Thoracic aorta (tissue), 2 donors: Measurements from ENCODE around the gene DUSP15. TPM values are rescaled to one million over a fixed set of nuclear protein-coding genes. Genes with fewer than 3 reads are reported as not detected.

Experiments
- ATAC-seq: fragments of 150-250 bp; one replicate; pipeline ENCODE4 v1.8.0; 2017; ENCODE audit warnings: low read depth; ENCODE audit not compliant: insufficient number of reproducible peaks, low FRiP score
- DNase-seq: peaks from one replicate; pipeline ENCODE4 v3.0.0-alpha.2; 2020; ENCODE audit warnings: low spot score
- H3K27ac ChIP-seq, 2 donors: fragments of 200-600 bp; sonication (generic); 1 replicate in 1 of 2; 2 replicates in 1 of 2; pipeline ENCODE4 v1.5.1; 2016; ENCODE audit warnings: mild to moderate bottlenecking in 2 of 2, moderate library complexity in 2 of 2
- H3K27me3 ChIP-seq: fragments of 200-600 bp; sonication (generic); replicated peaks from 2 replicates; pipeline ENCODE4 v1.6.0; 2016; ENCODE audit warnings: mild to moderate bottlenecking; ENCODE audit not compliant: insufficient read depth
- H3K36me3 ChIP-seq: fragments of 200-600 bp; sonication (generic); one replicate; pipeline ENCODE4 v1.5.1; 2016
- H3K4me1 ChIP-seq, 2 donors: fragments of 200-600 bp; sonication (generic); 1 replicate in 1 of 2; 2 replicates in 1 of 2; pipeline versions ENCODE4 v1.5.1 to v1.6.0; 2016; ENCODE audit warnings: low read depth in 2 of 2, mild to moderate bottlenecking in 1 of 2; ENCODE audit not compliant: control insufficient read depth in 1 of 2
- H3K4me3 ChIP-seq: fragments of 200-600 bp; sonication (generic); 2 replicates; pipeline ENCODE4 v1.5.1; 2016; ENCODE audit warnings: mild to moderate bottlenecking
- H3K9me3 ChIP-seq: fragments of 200-600 bp; sonication (generic); 2 replicates; pipeline ENCODE4 v1.5.1; 2016
- total RNA-seq, 2 donors: library from RNA; depleted of rRNA; stranded (reverse); fragments of >200 nt; gene quantifications; one replicate each; pipeline versions ENCODE4 v1.1.0 to v1.2.3, GENCODE V29; 2016
- TF ChIP-seq, protein P1 (sequence below): fragments of 200-600 bp; sonication (generic); IDR thresholded peaks from one replicate; pipeline ENCODE4 v1.5.1; 2019; ENCODE audit warnings: antibody characterized with exemption

Gene DUSP15
- total RNA-seq, 2 donors from 2014 or later: 3.9 to 5.6 TPM

DNA sequence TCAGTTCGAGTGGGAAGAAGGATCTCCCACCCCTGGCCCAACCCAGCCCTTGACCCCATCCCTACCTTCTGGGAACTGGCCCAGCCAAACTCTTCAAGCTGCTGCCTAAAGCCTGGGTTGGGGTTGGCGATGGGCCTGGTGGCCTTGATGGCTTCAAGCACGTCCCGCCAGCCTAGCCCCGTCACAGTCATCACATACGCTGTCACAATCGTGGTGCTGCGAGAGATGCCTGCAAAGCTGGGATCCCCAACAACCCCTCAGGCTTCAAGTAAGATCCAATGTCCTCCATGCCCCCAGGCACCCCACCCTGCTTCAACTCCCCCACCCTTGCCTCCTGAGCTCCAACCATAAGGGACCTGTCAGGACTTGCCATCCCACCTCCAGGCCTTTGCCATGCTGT lies 7.8 kb downstream of the DUSP15 start:
- no peak overlapping the region for H3K4me3 ChIP-seq
- peaks cover 6 to 12% of the 10 kb centered on the region in 2 donors for H3K4me1 ChIP-seq
- no peaks in the 10 kb centered on the region for H3K9me3 ChIP-seq
- no peak for ATAC-seq
- H3K27me3 ChIP-seq: no peaks in the 10 kb centered on the region
- H3K36me3 ChIP-seq: no peaks in the 10 kb centered on the region
- DNase-seq: no peak
- TF ChIP-seq, protein P1, sequence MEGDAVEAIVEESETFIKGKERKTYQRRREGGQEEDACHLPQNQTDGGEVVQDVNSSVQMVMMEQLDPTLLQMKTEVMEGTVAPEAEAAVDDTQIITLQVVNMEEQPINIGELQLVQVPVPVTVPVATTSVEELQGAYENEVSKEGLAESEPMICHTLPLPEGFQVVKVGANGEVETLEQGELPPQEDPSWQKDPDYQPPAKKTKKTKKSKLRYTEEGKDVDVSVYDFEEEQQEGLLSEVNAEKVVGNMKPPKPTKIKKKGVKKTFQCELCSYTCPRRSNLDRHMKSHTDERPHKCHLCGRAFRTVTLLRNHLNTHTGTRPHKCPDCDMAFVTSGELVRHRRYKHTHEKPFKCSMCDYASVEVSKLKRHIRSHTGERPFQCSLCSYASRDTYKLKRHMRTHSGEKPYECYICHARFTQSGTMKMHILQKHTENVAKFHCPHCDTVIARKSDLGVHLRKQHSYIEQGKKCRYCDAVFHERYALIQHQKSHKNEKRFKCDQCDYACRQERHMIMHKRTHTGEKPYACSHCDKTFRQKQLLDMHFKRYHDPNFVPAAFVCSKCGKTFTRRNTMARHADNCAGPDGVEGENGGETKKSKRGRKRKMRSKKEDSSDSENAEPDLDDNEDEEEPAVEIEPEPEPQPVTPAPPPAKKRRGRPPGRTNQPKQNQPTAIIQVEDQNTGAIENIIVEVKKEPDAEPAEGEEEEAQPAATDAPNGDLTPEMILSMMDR: no peak
- H3K27ac ChIP-seq: no peak overlapping the region

DNA sequence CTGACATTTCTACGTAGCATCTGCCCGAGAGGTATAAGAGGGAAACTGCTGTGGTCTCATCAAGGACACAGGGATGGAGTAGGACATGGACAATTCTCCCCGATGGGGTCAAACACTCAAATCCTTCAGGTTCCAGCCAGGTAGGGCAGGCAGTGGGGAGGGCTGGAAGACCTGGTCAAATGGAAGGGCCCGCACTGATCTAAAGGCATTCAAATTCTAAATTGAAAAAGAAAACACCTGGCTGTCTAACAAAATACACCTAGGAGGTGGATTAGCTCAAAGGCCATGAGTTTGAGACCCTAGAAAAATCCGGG lies 8.2 kb downstream of the DUSP15 start:
- ATAC-seq (no peak), DNase-seq (no peak)
- Histone ChIP-seq H3K4me3 (no peak overlapping the region), H3K9me3 (no peaks in the 10 kb centered on the region), H3K27ac (no peak overlapping the region), H3K36me3 (no peaks in the 10 kb centered on the region), H3K27me3 (no peaks in the 10 kb centered on the region), H3K4me1 (peaks cover 6 to 12% of the 10 kb centered on the region in 2 donors)
- TF ChIP-seq, protein P1: no peak

DNA sequence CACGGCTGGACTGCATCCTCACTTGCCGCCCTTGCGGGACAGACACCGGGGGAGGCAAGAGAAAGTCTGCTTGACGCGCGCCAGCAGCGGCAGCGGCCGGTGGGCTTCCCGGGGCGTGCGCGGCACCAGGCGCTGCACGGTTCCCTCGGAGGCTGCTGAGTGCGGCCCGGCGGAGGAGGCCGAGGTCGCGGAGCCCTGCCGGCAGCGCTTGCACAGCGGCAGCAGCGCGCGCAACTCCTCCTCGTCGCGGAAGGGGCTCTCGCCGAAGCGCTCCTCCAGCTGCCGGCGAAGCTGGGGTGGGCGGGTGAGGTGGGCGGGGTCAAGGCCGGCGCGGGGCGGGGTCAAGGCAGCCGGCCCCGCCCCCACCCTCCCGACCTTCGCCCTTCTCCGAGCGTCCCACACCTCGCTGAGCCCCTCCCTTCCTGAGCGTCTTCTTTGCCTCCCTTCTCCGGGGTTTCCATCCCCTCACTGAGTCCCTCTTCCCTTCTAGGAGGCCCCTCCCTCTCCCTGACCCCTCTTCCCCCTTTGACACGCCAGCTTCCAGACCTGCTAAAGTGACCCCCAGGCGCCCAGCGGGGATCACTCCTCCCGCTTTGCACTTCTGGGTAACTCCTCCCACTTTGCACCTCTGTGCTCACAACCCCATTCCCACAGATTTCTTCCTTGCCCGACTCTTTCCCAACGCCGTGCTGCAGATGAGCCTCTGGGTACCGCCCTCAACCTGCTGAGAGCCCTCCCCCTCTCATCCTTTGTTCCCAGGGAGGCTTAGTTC lies 8.8 kb downstream of the DUSP15 start:
- DNase-seq (no peak), ATAC-seq (peak; percentile 51)
- no peaks in the 10 kb centered on the region for H3K36me3 ChIP-seq
- H3K9me3 ChIP-seq: no peaks in the 10 kb centered on the region
- no peak overlapping the region for H3K27ac ChIP-seq
- peaks cover 6 to 12% of the 10 kb centered on the region in 2 donors for H3K4me1 ChIP-seq
- TF ChIP-seq, protein P1: no peak
- H3K4me3 ChIP-seq: peak overlapping the region; percentile 70
- H3K27me3 ChIP-seq: no peaks in the 10 kb centered on the region

DNA sequence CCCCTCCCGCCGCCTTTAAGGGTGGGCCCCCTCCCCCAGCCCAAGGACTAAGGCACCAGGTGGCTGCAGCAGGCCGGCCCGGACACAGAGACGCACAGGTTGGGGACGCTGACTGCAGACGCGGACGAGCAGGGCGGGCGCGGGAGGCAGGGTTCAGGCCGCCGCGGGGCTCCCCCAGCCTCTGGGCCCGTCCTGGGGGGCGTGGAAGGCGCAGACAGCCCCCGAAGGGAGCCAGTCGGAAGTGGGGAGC lies 9.3 kb downstream of the DUSP15 start:
- peak overlapping the region; percentile 70 for H3K4me3 ChIP-seq
- ATAC-seq: no peak
- no peaks in the 10 kb centered on the region for H3K9me3 ChIP-seq
- no peaks in the 10 kb centered on the region for H3K27me3 ChIP-seq
- H3K36me3 ChIP-seq: no peaks in the 10 kb centered on the region
- H3K4me1 ChIP-seq: peaks cover 6 to 12% of the 10 kb centered on the region in 2 donors
- TF ChIP-seq, protein P1: no peak
- DNase-seq: no peak
- no peak overlapping the region for H3K27ac ChIP-seq

DNA sequence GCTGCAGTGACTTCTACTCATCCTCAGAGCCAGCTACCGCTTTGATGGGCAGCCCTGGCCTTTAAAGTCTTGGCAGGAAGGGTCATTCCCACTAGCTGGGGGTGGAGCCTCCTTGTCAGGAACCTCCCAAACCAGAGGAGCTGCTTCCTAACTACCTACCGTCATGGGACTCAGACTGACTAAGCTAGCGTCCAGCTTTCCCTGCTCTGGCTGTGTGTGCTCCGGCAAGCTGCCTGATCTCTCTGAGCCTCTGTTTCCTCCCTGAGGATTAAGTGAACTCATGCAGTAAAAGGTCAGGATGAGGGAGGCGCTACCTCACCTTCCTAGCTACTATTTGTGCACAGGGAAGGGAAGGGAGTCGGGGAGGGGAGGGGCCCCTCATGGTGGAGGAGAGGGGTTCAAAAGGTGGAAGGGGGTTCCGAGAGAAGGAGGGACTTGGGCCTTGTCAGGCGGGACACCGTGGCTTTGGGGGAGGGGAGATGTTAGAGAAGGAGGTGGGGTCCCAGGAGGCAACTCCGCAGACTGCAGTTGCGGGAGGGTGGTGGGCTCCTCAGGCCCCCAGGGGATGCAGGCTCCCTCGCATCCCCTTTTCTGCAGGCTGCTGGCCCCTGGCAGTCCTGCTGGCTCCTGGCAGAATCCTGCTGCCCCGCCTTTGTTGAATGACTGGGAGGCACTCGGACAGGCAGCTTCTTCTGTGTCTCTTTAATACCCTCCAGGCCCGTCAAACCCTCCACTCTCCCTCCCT lies 9.8 kb downstream of the DUSP15 start:
- TF ChIP-seq, protein P1: no peak
- H3K9me3 ChIP-seq: no peaks in the 10 kb centered on the region
- H3K4me3 ChIP-seq: peak overlapping the region; percentile 70
- no peak overlapping the region for H3K27ac ChIP-seq
- no peaks in the 10 kb centered on the region for H3K27me3 ChIP-seq
- DNase-seq (no peak), ATAC-seq (no peak)
- peaks cover 6 to 12% of the 10 kb centered on the region in 2 donors for H3K4me1 ChIP-seq
- H3K36me3 ChIP-seq: no peaks in the 10 kb centered on the region
